HCT116 (cell line): Measurements from ENCODE around the gene ELOB.

Experiments used
- CTCF ChIP-seq, 3 experiments: fragments of 200-600 bp in 1 of 3; sonication (generic) in 1 of 3; IDR thresholded peaks in 2 of 3; conservative IDR thresholded peaks in 1 of 3; 2 replicates each; pipeline ENCODE4 v1.5.1; 2012 to 2017; ENCODE audit warnings: low read depth in 2 of 3, low read length in 2 of 3, antibody characterized with exemption in 1 of 3, borderline replicate concordance in 1 of 3, control low read depth in 1 of 3, mild to moderate bottlenecking in 1 of 3, mixed read lengths in 1 of 3, mixed run types in 1 of 3, moderate library complexity in 1 of 3; ENCODE audit not compliant: insufficient read depth in 1 of 3
- POLR2A ChIP-seq: IDR thresholded peaks from 2 replicates; pipeline ENCODE4 v1.7.0; 2011; ENCODE audit warnings: borderline replicate concordance; ENCODE audit not compliant: insufficient read depth, insufficient read length; ENCODE audit errors: extremely low read depth
- RAD21 ChIP-seq: IDR thresholded peaks from 2 replicates; pipeline ENCODE4 v1.6.1; 2012; ENCODE audit warnings: low read depth, mild to moderate bottlenecking
- REST ChIP-seq: IDR thresholded peaks from 2 replicates; pipeline ENCODE4 v1.6.1; 2012; ENCODE audit warnings: low read depth

GRCh38 chr16:2764718-2765117 lies 12.4 kb downstream of the ELOB start:
- no peak for TF ChIP-seq RAD21
- TF ChIP-seq POLR2A, result no peak
- TF ChIP-seq CTCF (IDR thresholded peaks at IDR 0.05 in 2 of 3, conservative IDR thresholded peaks at IDR 0.05 in 1 of 3; ENCODE audit: borderline replicate concordance in 1 of 3, insufficient read depth in 1 of 3, low read depth in 2 of 3, low read length in 2 of 3), result 0 out of 6 replicates have a peak, but pooled peaks of 1 of the 3 experiments have one; percentile 28
- TF ChIP-seq REST, result no peak
